Astrocyte of the hippocampus (primary cell): ENCODE measurements around the gene NUDT9.
"Not testable (repeated sequence)": the region's sequence is repeated elsewhere in the genome, so short reads cannot be mapped to it uniquely, and the experiment has no call there.

Source experiments
- DNase-seq: peaks from one replicate; pipeline ENCODE4 v3.0.0; 2011; ENCODE audit warnings: low read depth, low spot score

NUDT9 gene

GRCh38 chr4:87458913-87459312 lies 36.5 kb downstream of the NUDT9 start:
- DNase-seq, result no peak

- DNase-seq, result no peak
These were observed 38.9 kb downstream of the NUDT9 start for GRCh38 chr4:87461281-87461700.

DNA sequence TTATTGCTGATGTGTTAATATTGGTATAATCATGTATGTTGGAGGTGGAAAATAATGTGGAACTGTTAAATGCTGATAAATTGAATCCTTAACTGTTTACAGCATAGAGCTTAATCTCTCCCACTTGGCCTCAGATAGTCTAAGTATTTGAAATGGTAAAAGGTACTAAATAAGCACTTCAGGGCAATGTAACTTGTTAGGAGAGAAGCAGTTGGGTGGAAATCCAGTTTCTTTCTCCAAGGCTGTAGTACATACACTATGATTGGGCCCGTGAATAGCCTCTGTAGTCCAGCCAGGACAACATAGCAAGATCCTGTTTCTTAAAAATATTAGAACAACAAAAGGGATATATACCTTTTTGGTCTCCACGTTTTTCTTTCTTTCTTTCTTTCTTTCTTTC lies 39.7 kb downstream of the NUDT9 start:
- DNase-seq, result no peak

DNA sequence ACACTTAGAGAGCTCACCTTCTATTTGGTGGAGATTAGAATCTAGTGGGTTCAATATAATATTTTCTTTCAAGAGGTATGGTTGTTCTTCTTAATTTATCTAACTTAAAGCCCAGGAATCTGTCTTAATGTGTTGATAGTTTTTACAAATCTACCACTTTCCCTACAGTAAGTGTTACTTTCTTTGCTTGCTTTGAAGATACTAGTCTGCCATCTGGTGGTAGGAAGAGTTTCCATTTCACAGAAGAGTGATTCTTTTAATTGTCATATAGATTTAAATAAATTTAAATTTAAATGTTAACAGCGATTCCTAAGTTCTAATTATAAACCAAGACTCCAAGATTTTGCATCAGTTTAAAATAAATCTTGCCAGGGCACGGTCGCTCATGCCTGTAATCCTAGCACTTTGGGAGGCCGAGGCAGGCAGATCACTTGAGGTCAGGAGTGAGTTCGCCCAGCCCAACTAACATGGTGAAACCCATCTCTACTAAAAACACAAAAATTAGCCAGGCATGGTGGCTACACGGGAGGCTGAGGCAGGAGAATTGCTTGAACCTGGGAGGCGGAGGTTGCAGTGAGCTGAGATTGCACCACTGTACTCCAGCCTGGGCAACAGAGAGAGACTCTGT lies 43.5 kb downstream of the NUDT9 start:
- DNase-seq, result peak; percentile 63

GRCh38 chr4:87469390-87469789 lies 47.0 kb downstream of the NUDT9 start:
- DNase-seq, result no peak

GRCh38 chr4:87476934-87477333 lies 54.6 kb downstream of the NUDT9 start:
- no peak for DNase-seq

DNA sequence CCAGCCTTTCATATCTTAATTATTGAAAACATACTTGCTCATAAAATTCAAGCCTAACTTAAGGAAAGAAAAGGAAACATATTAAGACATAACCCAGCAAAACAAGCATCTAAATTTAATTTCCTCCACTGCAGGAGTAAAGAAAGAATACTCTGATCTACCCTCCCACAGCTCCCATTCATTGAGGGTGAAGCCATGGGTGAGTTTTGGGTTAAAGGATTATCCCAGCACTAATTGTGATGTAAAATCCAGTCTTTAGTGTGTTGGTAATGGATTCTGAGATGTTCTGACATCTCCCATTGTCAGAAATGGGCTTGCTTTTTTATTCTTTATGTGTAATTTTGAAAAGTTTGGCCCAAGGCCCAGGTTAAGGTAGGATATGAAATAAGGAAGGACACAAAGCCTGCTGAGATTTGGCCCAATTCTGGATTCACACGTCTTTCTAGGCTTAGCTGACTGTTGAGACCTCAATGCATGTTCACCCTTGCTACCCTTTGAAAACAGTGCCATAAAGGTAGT lies 56.4 kb downstream of the NUDT9 start:
- no peak for DNase-seq

- no peak for DNase-seq
These were observed 59.0 kb downstream of the NUDT9 start for GRCh38 chr4:87481377-87481776.

GRCh38 chr4:87483247-87483646 lies 60.9 kb downstream of the NUDT9 start:
- not testable (repeated sequence) for DNase-seq

GRCh38 chr4:87488666-87489065 lies 66.3 kb downstream of the NUDT9 start:
- not testable (repeated sequence) for DNase-seq

- DNase-seq, result no peak
These were observed 67.3 kb downstream of the NUDT9 start for GRCh38 chr4:87489678-87490077.

DNA sequence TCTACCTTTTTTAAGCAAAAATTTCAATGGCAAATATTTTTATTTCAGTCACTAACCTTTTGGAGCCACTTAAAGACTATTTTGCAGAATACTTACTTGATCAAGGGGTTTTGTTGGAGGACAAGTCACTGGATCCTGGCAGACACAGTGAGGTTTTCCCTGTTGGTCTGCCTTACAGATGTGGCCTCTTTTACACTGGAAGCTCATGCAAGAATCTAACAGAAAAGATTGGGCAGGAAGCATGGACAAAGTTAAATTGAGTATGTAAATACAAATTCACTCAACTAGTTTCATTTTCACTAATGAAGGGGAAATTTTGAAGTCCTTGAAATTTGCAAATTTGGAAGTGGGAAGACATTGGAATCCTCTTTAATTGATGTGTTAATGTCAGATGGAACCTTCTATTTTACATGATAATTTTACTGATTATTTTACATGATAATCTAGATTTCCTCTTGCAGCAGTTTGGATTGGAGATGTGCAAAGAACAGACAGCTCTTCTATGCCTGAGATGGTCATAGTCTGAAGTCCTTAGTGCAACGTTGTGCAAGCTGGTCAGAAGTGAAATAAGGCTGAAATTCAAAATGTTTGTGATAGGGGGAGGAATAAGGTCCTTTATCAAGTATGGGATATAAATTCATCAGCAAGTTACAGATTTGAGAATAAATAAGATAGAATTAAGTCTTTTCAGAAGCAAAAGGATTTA lies 68.4 kb downstream of the NUDT9 start:
- no peak for DNase-seq

- no peak for DNase-seq
These were observed 69.1 kb downstream of the NUDT9 start for GRCh38 chr4:87491436-87491835.

DNA sequence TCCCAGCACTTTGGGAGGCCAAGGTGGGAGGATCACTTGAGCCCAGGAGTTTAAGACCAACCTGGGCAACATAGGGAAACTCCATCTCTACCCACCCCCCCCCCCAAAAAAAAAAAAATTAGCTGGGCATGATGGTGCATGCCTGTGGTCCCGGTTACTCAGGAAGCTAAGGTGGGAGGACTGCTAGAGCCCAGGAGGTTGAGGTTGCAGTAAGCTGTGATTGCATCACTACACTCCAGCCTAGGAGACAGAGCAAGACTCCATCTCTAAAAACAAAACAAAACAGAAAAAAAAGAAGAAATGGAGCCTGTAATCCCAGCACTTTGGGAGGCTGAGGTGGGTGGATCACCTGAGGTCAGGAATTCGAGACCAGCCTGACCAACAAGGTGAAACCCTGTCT lies 69.5 kb downstream of the NUDT9 start:
- DNase-seq, result not testable (repeated sequence)

GRCh38 chr4:87493115-87493514 lies 70.7 kb downstream of the NUDT9 start:
- DNase-seq, result no peak

DNA sequence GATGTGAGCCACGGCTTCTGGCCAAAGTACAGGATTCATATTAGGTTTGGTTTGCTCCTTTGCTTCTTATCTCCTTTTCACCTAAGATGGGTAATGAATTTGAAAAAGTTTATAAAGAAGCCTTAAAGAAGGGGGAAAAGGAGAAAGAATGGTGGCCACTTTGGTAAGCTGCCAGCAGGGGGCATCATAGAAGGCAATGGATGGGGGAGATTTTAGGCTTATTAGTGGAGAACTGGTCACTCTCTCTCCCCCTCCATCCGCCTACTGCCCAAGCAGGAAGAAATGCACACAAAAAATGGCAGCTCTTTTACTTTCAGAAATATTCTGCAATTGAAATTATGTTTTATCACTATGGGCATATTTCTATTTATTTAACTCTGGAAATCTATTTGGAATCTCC lies 74.8 kb downstream of the NUDT9 start:
- no peak for DNase-seq

- DNase-seq, result no peak
These were observed 75.2 kb downstream of the NUDT9 start for GRCh38 chr4:87497578-87497977.

- DNase-seq, result no peak
These were observed 76.1 kb downstream of the NUDT9 start for GRCh38 chr4:87498446-87498900.

DNA sequence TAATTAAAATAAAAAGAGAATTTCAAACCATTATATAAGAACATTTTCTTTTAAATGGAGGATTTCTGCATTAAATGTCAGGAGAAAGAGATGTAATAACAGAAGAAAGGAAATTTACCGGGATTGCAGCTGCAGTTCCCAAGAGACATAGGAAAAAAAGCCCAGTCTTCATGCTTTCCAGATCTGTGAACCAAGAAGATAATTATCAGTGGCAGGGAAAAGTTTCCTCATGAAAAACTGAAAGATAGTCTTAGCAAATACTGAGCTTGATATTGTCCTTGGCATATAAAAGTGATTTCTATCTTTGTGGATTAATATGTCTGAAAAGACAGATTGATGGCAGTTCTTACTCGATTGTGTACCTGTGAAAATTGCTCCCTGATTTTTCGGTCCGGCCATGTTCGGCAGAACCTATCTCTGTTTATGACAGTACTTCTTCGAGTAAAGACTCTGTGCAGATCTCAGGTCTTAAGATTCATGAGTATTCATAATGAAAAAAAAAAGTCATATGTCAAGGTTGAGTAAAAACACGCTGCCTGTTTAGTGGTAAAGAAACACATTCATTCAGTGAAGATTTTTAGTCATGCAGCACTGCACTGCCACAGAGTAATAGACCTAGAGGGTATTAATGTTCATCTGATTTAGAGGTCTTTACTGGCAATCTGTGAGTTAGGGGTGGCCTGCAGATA lies 77.2 kb downstream of the NUDT9 start:
- DNase-seq, result no peak

DNA sequence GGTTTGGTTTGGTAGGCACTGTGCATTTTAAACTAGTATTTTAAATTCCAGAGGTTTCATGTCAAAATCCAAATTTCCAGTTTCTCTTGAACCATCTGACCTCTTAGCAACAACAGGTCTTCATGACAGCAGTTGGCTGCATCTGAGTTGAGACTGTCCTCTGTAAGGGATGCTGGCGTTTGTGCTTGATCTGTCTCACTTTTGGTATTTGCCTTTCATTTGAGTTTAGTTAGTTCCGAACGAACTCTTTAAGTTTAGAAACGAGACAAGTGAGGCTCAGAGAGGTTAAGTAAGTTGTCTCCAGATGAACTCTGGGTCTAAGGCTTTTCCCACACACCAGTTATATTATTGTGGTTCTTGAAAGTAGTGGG lies 77.7 kb downstream of the NUDT9 start:
- no peak for DNase-seq

- peak; percentile 74 for DNase-seq
These were observed 80.3 kb downstream of the NUDT9 start for GRCh38 chr4:87502580-87503238.

- no peak for DNase-seq
These were observed 83.5 kb downstream of the NUDT9 start for GRCh38 chr4:87505862-87506261.
